ENCODE data around the gene EFCAB8. TPM values are rescaled to one million over a fixed set of nuclear protein-coding genes. Genes with fewer than 3 reads are reported as not detected.

EFCAB8 gene
- total RNA-seq, 4 donors from 2014 or later = 0.13 to 0.78 TPM; not detected in 2

DNA sequence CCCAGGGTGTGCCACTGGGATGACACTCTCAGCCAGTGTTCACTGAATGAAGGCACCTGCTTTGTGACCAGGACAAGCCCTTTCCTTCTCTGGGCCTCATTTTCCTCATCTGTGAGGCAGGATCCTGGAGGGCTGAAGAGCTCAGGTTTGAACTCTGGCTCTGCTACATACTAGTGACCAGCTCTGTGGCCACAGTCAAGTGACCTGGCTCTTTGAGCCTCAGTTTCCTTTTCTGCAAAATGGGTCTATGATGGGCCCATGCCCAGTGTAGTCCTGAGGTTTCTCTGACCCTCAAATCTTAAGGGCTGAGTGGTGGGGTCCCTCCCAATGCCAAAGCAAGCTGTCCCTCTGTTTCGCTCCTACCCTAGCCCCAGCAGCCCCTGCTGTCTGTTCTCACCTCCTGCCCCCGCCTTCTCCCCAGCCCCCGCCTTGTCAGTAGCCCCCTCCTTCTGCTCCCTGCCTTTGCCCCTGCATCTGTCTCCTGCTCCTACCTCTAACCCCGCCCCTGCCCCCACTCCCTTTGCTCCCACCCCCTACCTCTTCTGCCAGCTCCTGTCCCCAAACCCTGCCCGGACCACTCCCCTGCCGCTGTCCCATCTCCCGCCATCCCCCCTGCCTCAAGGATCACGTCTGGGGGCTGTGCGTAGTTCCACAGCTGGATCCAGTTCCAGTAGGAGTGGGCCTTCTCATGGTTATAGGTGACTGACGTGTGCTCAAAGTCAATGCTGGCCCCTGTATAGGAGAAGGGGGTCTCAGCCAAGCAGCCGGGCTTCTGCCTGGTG lies 128.5 kb downstream of the EFCAB8 start:
- no peak overlapping the region for H3K4me3 ChIP-seq

DNA sequence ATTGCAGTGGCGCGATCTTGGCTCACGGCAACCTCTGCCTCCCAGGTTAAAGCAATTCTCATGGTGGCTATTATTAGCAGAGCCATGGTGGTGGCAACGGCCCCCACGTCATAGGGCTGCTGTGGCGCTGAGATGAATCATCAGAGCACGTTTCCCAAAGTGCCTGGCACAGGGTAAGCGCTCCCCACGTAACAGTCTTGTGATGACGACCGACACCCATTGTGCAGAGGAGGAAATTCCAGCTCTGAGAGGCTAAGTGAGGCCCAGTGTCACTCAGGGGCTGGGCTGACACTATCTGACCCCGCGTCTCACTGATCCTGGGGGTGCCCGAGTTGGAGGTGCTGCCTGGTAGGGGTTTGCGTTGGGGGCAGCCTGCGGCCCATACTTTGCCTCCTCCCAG lies 129.3 kb downstream of the EFCAB8 start:
- Histone ChIP-seq H3K9me3 (no peaks in the 10 kb centered on the region), H3K27me3 (peaks cover 13% of the 10 kb centered on the region), H3K36me3 (no peaks in the 10 kb centered on the region), H3K4me3 (no peak overlapping the region), H3K27ac (no peak overlapping the region), H3K4me1 (peaks cover 0 to under 1% (median 0%) of the 10 kb centered on the region in 3 donors)
- no CpG with 5 or more reads among the region's 16 CpGs for WGBS, 2 donors (ENCODE audit: low coverage in 1 of 2)
- TF ChIP-seq POLR2AphosphoS5 (IDR thresholded peaks at IDR 0.05) = no peak
- no peak for TF ChIP-seq EP300 (IDR thresholded peaks at IDR 0.05)
- TF ChIP-seq, protein P1, sequence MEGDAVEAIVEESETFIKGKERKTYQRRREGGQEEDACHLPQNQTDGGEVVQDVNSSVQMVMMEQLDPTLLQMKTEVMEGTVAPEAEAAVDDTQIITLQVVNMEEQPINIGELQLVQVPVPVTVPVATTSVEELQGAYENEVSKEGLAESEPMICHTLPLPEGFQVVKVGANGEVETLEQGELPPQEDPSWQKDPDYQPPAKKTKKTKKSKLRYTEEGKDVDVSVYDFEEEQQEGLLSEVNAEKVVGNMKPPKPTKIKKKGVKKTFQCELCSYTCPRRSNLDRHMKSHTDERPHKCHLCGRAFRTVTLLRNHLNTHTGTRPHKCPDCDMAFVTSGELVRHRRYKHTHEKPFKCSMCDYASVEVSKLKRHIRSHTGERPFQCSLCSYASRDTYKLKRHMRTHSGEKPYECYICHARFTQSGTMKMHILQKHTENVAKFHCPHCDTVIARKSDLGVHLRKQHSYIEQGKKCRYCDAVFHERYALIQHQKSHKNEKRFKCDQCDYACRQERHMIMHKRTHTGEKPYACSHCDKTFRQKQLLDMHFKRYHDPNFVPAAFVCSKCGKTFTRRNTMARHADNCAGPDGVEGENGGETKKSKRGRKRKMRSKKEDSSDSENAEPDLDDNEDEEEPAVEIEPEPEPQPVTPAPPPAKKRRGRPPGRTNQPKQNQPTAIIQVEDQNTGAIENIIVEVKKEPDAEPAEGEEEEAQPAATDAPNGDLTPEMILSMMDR (IDR thresholded peaks at IDR 0.05) = no peak
- no peak for TF ChIP-seq POLR2A (IDR thresholded peaks at IDR 0.05)
- ATAC-seq = no peak

More for the DNA sequence above, 128.5 kb downstream of the EFCAB8 start:
- H3K36me3 ChIP-seq = no peaks in the 10 kb centered on the region
- no peak for ATAC-seq
- no peak overlapping the region for H3K27ac ChIP-seq
- TF ChIP-seq EP300 (IDR thresholded peaks at IDR 0.05) = no peak
- TF ChIP-seq POLR2A (IDR thresholded peaks at IDR 0.05) = no peak
- TF ChIP-seq, protein P1 (IDR thresholded peaks at IDR 0.05) = no peak
- no peak for TF ChIP-seq POLR2AphosphoS5 (IDR thresholded peaks at IDR 0.05)
- H3K9me3 ChIP-seq = no peaks in the 10 kb centered on the region
- 80 to 100% methylated on average over 1 to 3 of the region's 11 CpGs for WGBS, 2 donors (ENCODE audit: low coverage in 1 of 2)
- peaks cover 13% of the 10 kb centered on the region for H3K27me3 ChIP-seq
- H3K4me1 ChIP-seq = peaks cover 0 to 8% (median 0%) of the 10 kb centered on the region in 3 donors

DNA sequence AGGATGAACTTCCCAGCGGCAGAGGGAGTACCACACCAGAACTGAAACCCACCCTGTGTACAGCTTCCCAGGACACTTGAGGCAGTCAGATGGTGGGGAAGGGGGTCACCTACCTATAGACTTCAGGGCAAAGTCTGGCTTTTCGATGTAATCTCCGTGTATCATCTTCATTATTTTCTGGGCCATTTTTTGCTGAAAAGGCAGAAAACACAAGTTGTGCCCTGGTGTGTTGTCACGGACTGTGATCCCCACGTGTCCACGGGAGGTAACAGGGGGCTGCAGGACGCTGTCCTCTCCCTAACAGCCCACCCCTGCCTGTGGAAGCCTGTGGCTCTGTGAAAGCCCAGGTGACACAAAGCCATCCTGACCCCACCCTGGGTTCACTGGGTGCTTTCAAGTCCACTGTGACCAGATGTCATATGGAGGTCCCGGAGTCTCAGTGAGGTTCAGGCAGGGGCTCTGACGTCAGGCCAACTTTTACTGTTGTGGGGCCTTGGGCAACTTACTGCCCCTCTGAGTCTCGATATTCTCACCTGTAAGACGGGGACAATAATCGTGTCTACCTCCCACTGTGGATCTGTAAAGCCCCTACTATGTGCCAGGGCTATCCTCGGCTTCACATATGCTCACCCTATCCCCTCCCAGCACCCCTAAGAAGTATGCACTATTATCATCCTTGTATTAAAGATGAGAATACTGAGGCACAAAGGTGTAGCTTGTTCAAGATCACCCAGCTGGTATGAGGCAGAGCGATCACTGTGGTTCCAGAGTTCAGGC lies 131.0 kb downstream of the EFCAB8 start:
- TF ChIP-seq EP300 (IDR thresholded peaks at IDR 0.05) (no peak), POLR2AphosphoS5 (IDR thresholded peaks at IDR 0.05) (no peak), POLR2A (IDR thresholded peaks at IDR 0.05) (no peak)
- TF ChIP-seq, protein P1 (IDR thresholded peaks at IDR 0.05) = no peak
- no peak for ATAC-seq
- Histone ChIP-seq H3K27ac (no peak overlapping the region), H3K9me3 (peaks cover 0 to under 1% (median 0%) of the 10 kb centered on the region in 3 donors), H3K4me1 (no peaks in the 10 kb centered on the region), H3K27me3 (peaks cover 13% of the 10 kb centered on the region), H3K4me3 (no peak overlapping the region), H3K36me3 (no peaks in the 10 kb centered on the region)
- WGBS, 2 donors (ENCODE audit: low coverage in 1 of 2) = 80 to 90% methylated on average over 2 to 7 of the region's 14 CpGs

DNA sequence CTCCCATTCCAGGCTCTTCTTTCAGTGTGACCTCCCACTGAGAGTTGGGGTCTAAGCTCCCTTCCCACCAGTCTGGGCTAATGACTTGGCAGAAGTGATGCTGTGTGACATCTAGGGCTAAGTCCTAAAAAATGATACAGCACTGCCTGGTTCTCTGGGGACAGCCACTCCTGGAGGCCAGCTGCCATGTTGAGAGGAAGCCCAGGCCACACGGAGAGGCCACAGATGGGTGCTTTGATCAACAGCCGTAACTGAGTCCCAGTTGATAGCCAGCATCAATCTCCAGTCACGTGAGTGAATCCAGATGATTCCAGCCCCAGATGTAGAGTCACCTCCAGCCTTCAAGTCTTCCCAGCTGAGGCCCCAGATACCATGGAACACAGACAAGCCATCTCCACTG lies 131.7 kb downstream of the EFCAB8 start:
- Histone ChIP-seq H3K4me3 (no peak overlapping the region), H3K9me3 (peaks cover 0 to 8% (median 0%) of the 10 kb centered on the region in 3 donors), H3K4me1 (no peaks in the 10 kb centered on the region), H3K27me3 (peaks cover 16% of the 10 kb centered on the region), H3K36me3 (no peaks in the 10 kb centered on the region), H3K27ac (no peak overlapping the region)
- TF ChIP-seq EP300 (IDR thresholded peaks at IDR 0.05) (no peak), POLR2AphosphoS5 (IDR thresholded peaks at IDR 0.05) (no peak), POLR2A (IDR thresholded peaks at IDR 0.05) (no peak)
- TF ChIP-seq, protein P1 (IDR thresholded peaks at IDR 0.05) = no peak
- ATAC-seq = no peak
- 73% methylated on average over 3 of the region's 3 CpGs; no CpG with 5 or more reads in 1 of the 2 donors for WGBS, 2 donors (ENCODE audit: low coverage in 1 of 2)
